ENCODE measurements around the gene OMP.

GRCh38 chr11:77148963-77149715, 46.5 kb downstream of the OMP start:
- no peak for TF ChIP-seq POLR2AphosphoS5 (IDR thresholded peaks at IDR 0.05; ENCODE audit: low read depth, low read length)
- TF ChIP-seq POLR2A (IDR thresholded peaks at IDR 0.05; ENCODE audit: low read depth, low read length) = no peak
- no peak for TF ChIP-seq TAF1 (IDR thresholded peaks at IDR 0.05; ENCODE audit: borderline replicate concordance, low read depth, low read length)

Measured in GM12892 (cell line).